NCI-H2227 (cell line): Measurements from ENCODE around the gene ZNF74.
"Not testable (repeated sequence)": the region's sequence is repeated elsewhere in the genome, so short reads cannot be mapped to it uniquely, and the experiment has no call there.

Experiments used
- DNase-seq: peaks from one replicate; lab custom pipeline; 2025; ENCODE audit not compliant: unreplicated experiment; lab: John Stamatoyannopoulos, UW

The ZNF74 gene

DNA sequence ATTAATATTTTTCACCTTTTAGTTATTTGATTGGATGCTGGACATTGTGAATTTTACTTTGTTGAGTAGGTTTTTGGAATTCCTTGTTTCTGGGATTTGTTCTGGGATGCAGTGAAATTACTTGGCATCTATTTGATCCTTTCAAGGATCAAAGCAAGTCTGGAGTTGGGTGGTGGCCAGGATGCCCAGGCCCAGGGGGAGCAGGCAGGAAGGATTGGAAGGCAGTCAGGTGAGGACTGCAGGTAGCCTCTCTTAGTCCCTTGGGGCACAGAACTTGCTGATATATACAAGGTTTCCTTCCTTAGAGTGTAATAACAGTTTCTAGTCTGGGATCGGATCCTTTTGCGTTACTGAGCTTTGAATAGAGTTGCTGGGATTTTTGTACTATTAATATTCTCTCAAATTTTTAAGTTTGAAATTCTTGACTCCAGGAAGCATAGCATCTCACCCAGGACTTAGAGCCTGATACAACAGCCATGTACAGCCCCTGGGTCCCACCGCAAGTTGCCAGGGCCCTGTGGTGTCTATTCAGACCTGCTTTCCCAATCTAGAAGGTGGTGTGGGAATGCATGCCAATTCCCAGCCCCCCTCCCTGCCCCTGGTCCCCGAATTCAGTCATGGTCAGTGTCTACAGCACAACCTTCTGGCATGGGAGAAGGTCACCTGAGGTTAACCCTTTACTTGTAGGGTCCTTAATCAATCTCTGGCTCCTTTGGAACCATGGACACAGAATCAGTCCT, 6.1 kb downstream of the ZNF74 start:
- DNase-seq = no peak

DNA sequence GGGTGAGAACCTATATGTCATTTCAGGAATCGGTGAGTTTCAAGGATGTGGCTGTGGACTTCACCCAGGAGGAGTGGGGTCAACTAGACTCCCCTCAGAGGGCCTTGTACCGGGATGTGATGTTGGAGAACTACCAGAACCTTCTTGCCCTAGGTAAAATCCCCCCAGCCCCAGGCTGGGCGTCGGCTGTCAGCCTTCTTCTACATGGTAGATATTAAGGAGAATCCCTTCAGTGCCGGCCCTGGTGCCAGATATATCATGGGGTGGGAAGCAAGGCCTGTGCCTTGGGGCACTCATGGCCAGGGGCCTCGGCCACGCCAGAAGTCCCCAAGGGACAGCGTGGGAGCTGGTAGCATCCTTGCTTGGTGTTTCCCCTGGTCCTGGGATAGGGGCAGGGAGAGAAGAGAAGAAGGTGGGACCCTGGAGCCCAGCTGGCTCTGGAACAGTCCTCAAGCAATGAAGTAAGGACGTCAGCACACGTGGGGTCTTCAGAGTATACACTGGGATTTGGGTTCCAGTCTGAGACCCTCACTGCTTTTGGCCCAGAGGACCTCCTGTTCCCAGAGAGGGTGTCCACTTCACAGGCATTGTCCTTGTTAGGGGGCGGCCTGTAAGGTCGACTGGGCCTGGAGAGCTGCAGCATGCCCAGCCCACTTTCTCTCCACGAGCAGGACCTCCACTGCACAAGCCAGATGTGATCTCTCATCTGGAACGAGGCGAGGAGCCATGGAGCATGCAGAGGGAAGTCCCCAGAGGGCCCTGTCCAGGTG, 6.8 kb downstream of the ZNF74 start:
- DNase-seq = no peak

DNA sequence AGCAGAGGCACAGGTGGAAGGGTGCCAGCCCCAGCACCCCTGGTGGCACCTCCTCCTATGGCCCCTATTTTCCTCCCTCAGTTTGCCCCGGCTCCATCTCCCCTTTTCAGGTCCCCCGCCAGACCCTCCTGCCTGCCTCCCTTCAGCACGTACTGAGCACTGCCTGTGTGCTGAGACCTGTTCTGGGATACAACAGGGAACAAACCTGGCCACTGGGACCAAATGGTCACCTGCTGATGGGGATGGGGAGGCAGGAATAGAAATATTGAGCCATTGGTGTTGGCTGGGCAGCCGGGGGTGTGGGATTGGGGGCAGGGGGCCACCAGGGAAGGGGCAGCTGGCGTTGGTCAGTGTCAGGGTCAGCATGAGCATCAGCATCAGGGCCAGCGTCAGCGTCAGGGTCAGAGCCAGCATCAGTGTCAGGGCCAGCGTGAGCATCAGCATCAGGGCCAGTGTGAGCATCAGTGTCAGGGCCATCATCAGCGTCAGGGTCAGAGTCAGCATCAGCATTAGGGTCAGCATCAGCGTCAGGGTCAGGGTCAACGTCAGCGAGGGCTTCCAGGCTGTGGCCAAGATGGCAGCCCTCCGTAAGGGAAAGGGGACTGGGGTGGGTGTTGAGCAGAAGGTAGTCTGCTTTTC, 7.5 kb downstream of the ZNF74 start:
- no peak for DNase-seq

DNA sequence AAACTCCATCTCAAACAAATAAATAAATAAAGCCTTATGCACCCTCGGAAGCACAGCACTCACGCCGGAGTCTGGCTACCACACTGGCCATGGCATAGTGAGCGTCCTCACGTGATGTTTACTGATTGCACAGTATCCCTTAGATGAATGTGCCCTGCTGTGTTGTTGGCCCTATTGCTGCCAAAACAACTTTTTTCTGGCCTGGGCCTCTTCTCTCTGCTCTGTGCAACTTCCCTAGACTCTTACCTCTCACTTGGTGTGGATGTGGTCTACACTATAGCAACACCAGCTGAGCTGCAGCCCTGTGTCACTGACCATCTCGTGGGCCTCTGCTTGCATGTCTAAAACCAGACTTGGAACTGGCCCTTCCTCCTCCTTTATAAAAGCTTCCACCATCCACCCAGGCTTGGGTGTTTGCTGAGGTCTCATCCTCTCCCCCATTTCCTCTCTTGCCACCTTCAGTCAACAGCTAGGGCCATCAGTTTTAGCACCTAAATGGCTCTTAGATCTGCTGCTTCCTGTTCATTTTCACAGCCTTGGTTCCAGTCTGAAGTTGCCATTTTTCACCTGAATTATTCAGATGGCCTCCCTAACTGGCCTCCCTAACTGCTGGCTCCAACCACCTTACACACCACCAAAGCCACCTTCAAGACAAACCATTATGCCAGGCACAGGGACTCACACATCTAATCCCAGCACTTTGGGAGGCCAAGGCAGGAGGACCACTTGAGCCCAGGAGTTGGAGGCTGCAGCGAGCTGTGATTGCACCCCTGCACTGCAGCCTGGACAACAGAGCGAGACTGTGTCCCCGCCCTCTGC, 9.2 kb downstream of the ZNF74 start:
- no peak for DNase-seq

DNA sequence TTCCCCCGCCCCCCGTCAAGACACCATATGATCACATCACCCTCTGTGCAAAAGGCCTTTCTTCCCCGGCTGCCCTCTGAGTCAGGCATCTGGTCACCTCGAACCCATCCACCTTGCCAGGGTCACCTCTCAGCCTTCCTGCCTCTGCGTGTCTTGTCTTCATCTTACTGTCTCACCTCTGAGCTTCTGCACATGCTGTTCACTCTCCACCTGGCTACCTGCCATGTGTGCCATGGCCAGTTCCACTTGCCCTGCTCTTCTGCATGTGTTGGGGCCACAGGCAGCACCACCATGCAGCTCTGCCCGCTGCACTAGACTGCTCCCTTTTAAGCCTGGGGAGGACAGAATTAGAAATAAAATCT, 9.8 kb downstream of the ZNF74 start:
- DNase-seq = no peak

DNA sequence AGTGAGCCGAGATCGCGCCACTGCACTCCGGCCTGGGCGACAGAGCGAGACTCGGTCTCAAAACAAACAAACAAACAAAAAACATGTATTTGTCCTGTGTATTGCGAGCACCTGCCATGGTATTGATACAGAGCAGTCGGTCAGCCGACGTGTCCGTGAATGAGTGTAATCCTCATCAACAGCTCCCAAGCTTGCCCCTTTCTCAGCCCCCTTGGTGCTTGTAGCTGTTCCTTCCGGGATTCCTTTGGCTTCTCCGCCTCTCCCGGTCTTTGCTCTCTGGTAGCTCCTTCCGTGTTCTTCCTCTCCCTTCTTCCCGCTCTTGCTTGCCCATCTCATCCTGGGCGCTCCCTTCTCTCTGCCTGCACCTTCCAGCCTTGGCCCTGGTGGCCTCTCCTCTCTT, 10.9 kb downstream of the ZNF74 start:
- no peak for DNase-seq

DNA sequence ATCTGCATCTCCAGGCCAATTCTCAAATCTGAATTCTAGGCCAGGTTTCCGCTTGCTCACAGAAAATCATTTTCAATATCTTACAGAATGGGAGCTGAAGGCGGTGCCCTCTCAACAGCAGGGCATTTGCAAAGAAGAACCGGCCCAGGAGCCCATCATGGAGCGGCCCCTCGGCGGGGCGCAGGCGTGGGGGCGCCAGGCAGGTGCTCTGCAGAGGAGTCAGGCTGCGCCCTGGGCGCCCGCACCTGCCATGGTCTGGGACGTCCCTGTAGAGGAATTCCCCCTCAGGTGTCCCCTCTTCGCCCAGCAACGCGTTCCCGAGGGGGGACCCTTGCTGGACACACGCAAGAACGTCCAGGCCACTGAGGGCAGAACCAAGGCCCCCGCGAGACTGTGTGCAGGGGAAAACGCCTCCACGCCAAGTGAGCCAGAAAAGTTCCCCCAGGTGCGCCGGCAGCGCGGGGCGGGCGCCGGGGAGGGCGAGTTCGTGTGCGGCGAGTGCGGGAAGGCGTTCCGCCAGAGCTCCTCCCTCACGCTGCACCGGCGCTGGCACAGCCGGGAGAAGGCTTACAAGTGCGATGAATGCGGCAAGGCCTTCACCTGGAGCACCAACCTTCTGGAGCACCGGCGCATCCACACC, 11.5 kb downstream of the ZNF74 start:
- no peak for DNase-seq

DNA sequence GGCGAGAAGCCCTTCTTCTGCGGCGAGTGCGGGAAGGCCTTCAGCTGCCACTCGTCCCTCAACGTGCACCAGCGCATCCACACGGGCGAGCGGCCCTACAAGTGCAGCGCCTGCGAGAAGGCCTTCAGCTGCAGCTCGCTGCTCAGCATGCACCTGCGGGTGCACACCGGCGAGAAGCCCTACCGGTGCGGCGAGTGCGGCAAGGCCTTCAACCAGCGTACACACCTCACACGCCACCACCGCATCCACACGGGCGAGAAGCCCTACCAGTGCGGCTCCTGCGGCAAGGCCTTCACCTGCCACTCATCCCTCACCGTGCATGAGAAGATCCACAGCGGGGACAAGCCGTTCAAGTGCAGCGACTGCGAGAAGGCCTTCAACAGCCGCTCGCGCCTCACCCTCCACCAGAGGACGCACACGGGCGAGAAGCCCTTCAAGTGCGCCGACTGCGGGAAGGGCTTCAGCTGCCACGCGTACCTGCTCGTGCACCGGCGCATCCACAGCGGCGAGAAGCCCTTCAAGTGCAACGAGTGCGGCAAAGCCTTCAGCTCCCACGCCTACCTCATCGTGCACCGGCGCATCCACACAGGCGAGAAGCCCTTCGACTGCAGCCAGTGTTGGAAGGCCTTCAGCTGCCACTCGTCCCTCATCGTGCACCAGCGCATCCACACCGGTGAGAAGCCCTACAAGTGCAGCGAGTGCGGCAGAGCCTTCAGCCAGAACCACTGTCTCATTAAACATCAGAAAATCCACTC, 12.2 kb downstream of the ZNF74 start:
- no peak for DNase-seq

DNA sequence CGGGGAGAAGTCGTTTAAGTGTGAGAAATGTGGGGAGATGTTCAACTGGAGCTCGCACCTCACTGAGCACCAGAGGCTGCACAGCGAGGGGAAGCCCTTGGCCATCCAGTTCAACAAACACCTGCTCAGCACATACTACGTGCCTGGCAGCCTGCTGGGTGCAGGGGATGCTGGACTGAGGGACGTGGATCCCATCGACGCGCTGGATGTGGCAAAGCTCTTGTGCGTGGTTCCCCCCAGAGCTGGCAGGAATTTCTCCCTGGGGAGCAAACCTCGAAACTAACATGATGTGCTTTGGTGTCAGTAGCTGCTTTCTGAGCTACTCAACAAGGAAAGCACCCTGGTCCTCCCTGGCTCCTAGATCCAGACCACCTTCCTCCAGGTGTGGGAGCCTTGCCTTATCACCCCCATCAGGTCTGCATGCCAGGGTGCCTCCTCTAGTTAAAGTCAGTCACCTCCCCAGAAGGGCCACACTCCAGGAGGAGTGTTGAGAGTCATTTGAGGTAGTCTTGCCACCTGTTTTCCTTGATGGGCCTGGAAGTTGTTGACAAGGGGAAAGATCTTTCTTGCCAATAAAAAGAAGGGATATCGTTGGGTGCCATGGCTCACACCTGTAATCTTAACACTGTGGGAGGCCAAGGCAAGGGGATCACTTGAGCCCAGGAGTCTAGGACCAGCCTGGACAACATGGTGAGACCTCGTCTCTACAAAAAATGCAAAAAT, 12.9 kb downstream of the ZNF74 start:
- no peak for DNase-seq

DNA sequence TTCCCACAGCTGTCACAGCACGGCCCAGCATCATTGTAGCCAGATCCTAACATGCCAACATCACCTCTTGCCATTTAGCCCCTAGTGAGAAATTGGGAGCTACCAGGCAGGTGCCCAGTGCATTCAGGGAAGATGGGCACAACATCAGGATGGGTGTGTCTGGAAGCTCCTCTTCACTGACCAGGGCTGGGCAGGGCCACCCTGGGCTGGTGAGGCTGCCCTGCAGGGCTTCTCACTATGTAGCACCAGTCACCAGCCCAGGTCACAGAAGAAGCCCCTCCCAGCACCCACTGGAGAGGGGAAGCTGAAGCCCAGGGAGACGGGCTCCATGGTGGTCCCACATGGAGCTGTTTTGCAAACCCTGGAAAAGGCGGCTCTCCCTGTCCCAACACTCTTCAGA, 13.9 kb downstream of the ZNF74 start:
- DNase-seq = no peak

DNA sequence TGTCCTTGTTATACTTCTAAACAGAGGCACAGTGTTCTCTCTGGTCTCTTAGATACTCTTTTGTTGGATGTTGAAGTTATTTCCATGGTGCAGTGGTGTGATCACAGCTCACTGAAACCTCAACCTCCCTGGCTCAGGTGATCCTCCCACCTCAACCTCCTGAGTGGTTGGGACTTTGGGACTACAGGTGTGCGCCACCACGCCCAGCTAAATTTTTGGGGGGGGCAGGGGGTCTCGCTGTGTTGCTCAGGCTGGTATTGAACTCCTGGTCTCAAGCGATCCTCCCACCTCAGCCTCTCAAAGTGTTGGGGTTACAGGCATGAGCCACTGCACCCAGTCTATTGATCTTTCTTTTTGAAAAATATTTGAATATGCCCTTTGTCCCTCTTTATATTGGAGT, 14.9 kb downstream of the ZNF74 start:
- no peak for DNase-seq

DNA sequence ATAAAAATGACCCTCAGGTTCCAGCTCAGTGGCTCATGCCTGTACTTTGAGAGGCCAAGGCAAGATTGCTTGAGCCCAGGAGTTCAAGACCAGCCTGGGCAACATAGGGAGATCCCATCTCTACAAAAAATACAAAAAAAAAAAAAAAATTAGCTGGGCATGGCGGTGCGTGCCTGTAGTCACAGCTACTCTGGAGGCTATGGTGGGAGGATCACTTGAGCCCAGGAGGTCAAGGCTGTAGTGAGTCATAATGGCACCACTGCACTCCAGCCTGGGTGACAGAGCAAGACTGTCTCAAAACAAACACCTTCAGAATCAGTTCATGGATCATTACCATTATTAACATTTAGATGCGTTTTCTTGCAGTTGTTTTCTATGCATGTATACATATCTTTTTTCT, 15.4 kb downstream of the ZNF74 start:
- not testable (repeated sequence) for DNase-seq

DNA sequence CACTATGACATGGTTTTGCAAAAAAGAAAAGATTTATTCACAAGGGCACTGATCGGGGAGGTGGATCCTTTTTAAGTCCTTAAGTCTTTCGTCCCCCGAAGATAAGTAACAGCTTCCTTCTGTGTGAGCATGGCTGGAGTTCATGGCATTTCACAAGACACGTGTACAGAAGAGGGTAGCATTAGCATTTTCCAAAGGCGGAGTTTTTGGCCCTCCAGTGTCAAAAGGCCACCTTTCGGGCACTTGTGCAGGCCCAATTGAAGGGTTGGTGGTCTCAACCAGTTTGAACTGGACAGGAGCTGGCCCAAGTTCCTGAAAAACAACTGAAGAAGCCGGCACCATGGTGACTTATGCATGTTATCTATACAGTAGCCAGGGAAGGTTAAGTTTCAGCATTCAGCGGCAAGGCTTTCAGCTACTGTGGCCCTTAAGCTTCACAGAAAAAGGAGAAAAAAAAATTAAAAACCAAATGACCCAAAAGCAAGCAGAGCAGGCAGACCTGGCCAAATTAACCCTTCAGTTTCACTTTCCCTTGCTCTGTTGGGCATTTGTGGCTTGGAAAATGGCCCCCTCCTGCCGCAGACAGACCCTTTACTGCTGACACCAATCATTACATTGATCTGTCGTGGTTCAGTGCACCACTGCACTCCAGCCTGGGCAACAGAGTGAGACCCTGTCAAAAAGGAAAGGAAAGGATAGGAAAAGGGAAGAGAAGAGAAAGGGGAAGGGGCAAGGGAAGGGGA, 18.7 kb downstream of the ZNF74 start:
- DNase-seq = no peak

DNA sequence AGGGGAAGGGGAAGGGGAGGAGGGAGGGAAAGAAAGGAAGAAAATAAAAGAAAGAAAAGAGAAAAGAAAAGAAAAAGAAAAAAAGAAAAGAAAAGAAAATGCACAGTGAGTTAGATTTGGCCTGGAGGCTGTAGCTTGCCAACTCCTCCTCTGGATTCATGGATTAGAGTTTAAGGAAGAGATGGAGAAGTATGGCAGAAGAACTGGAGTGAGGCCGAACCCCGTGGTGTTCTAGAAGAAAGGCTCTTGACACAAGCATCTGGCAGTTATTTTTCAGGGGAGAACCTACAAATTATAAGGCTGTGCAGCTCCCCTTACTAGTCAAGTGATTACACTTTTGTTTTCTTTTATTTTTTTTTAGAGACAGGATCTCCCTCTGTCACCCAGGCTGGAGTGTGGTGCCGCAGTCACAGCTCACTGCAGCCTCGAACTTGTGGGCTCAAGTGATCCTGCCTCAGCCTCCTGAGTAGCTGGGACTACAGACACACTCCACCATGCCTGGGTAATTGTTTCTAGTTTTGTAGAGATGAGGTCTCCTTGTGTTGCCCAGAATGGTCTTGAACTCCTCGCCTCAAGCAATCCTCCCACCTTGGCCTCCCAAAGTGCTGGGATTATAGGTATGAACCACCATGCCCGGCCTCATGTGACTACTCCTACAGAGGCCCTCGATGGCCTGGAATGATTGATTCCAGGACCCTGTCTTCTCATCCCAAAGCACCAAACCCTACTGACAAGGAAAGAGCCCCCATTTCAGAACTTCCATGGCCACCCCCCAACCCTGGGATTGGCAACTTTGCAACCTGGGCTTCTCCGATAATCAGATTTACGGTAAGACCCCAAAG, 19.5 kb downstream of the ZNF74 start:
- DNase-seq = no peak

DNA sequence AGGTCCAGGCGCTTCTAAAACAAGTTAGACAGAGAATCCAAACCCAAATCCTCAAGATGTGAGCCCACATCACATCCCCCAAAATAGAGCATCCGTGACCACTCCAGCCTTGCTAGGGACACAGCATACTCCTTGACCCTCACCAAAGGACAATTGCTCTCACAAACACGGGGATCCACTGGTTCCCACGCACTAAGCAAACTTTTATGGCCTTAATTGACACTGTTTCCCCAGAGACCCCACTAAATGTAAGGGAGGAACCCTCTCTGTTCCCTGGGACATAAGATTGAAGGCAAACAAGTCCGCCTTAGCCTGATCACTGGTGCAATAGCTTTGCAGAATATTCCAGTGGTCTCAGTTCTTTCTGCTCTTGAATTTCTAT, 20.1 kb downstream of the ZNF74 start:
- DNase-seq = no peak

DNA sequence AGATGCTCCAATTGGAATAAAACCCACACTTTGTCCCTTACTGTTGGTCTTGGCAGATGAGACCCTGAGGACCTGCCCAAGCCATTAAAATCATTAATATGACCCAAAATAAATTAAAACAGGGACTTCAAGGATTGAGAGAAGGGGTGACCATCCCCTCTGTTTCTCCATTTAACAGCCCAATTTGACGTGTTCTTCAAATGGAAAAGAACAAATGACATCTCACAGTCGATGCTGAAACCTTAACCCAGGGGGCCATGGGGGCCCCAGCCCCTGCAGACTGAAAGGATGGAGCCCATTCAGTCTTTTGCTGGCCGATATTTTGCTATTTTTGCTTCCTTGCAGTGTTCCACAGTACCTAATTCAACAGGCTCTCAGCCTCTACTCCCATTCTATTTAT, 20.5 kb downstream of the ZNF74 start:
- no peak for DNase-seq

DNA sequence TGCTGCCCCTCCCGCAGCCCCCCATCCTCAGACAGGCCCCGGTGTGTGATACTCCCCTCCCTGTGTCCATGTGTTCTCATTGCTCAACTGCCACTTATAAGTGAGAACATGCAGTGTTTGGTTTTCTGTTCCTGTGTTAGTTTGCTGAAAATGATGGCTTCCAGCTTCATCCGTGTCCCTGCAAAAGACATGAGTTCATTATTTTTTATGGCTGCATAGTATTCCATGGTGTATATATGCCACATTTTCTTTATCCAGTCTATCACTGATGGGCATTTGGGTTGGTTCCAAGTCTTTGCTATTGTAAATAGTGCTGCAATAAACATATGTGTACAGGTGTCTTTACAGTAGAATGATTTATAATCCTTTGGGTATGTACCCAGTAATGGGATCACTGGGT, 21.3 kb downstream of the ZNF74 start:
- DNase-seq = not testable (repeated sequence)

DNA sequence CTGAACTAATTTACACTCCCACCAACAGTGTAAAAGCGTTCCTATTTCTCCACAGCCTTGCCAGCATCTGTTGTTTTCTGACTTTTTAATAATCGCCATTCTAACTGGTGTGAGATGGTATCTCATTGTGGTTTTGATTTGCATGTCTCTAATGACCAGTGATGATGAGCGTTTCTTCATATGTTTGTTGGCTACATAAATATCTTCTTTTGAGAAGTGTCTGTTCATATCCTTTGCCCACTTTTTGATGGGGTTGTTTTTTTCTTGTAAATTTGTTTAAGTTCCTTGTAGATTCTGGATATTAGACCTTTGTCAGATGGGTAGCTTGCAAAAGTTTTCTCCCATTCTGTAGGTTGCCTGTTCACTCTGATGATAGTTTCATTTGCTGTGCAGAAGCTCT, 21.7 kb downstream of the ZNF74 start:
- not testable (repeated sequence) for DNase-seq
